GM18511 (cell line): Measurements from ENCODE around the gene GLT6D1.
"Not testable (repeated sequence)": the region's sequence is repeated elsewhere in the genome, so short reads cannot be mapped to it uniquely, and the experiment has no call there.

Source experiments
- ATAC-seq: cut with Tn5 transposase; IDR thresholded peaks from one replicate; pipeline ENCODE4 v1.9.1; 2021; ENCODE audit warnings: mild to moderate bottlenecking, moderate library complexity; ENCODE audit not compliant: unreplicated experiment

GLT6D1 gene

DNA sequence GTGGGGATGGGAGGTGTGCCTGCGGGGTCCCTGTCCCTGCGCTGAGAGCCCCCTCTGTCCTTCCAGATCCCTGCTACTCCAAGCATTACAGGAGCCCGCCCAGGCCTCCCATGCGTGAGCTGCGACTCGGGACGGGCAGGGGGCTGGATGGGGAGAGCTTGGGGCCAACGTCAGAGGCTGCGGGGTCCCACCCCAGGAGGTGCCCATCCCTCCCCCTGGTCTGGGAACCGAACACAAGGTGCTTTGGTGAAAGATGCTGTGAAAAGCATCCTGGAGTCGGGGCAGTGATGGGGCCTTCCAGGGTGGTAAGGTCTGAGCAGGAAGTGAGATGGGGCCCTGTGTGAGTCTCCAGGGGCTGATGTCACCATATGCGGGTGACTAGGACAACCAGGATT lies 26.5 kb upstream of the GLT6D1 start:
- ATAC-seq: no peak

- ATAC-seq: no peak
Observed at GRCh38 chr9:135664801-135665794, 25.8 kb upstream of the GLT6D1 start.

DNA sequence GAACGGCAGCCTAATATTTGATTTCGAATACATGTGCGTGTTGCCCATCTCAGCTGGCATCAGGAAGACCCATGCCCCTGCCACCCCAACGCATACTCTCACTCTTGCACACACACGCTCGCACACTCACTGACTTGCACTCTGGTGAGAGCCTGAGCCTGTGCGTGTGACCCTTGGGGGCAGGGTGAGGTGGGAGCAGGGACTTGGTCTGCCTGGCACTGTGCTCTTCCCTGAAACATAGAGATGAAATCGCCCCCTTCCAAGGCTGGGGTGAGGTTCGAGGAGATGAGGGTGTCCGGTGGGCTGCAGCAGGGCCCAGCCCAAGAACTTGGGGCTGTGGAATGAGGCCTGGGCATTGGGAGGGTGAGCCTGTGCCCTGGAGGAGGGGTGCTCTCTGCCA lies 24.9 kb upstream of the GLT6D1 start:
- ATAC-seq: no peak

GRCh38 chr9:135663857-135664256 lies 24.5 kb upstream of the GLT6D1 start:
- ATAC-seq: no peak

DNA sequence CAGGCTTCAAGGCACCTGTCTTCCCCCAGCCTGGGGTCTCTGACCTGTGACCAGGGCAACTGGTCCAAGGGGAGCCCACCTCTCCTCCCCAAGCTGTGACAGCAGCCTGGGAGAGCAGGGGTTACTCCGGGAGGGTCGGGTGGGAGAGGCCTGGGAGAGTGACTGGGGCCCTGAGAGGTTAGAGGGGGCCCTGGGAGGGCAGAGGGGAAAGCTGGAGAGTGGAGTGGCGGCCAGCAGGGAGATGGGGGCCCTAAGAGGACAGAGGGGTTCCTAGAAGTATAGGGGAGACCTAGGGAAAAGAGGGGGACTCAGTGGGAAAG lies 24.1 kb upstream of the GLT6D1 start:
- ATAC-seq: no peak

DNA sequence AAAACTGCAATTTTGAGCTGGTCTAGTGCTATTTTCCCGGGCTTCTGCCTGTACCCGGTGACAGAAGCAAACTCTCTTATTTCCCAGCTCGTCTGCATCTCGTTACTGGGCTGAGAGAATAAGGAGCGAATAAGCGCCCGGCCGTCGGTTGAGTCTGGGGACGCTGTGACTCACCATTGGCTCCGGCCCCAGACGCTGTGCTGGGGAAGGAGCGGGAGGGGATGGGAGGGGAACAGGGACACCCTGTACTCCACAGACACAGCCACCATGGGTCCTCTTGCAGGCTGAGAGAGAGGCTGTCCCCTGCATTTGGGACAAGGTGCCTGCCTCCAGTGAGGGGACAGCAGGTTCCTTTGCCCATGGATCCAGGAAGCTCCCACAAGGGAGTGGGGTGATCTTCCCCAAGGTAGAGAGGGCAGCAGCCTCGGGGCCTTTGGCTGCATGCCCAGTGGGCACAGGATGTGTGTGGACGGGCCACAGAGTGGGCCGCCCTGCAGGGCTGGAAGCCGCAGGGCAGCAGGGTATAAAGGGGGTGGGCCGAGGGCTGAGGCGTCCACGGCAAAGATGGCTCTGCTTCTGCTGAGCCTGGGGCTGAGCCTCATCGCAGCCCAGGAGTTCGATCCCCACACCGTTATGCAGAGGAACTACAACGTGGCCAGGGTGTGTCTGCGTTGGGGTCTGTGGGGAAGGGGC lies 23.6 kb upstream of the GLT6D1 start, which contains the start of gene LCN9:
Gene LCN9 (plus strand): TSS at position 552 of the 693 bp plus-strand sequence. CDS start 13 bp downstream, at position 565.
- no peak for ATAC-seq

DNA sequence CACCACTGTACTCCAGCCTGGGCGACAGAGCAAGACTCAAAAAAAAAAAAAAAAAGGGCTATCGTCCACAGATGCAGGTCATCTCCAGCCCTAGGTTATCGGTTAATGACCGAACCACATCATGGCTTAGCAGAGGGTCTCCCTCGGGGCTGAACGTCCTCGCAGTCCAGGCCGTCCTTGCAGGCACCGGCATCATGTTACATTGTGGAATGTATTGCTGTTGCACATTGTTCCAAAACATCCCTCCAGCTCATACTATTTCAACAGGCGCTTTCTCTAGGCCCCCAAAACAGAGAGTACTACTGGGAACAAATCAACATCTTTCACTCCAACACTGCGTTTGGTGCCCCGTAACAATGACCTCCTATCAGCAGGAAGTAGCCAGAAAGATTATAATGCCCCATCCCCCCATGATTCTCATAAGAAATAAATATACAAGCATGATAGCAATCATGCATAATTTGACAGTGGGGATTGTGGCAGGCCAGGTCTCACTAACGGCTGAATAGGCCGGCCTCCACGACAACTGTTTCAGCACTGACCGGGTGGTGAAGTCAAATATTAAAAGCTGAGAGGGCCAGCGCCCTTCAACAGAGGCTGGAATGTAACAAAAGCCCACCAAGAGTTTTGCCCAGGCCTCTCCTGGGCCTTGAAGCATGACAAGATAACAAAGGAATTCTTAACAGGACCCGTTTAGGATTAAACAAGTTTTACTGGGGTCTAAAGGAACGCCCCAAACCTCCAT lies 22.6 kb upstream of the GLT6D1 start:
- no peak for ATAC-seq

DNA sequence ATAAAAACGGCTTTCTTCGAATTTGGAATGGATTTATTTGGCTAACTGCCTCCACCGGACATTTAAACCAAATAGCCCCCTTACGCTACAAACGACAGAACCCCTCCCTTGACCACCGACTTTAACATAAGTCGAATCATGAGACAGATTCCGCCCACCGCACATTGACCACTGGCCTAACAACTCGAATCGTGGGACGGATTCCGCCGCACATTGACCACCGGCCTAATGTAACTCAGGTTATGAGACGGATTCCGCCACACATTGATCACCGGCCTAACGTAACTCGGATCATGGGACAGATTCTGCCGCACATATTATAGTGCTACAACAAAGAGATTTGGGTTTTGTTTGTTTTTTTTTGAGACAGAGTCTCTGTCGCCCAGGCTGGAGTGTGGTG lies 21.1 kb upstream of the GLT6D1 start:
- no peak for ATAC-seq

DNA sequence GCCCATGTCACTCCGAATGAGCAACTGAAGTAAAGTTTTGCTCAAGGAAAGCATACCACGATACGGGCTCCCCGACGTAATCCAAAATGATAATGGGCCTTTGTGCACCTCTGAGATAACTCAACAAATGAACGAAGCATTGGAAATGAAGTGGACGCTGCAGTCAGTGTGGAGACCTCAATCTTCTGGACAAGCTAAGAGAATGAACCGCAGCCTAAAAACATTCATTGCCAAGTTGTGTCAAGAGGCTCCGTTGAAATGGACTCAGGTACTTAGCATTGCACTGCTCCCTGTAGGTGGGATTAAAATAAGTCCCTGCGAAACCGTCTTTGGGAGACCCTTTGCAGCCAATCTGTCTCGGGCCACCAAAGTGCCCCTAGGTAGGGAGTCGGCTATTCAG lies 19.9 kb upstream of the GLT6D1 start:
- no peak for ATAC-seq

- ATAC-seq: no peak
Observed at GRCh38 chr9:135657416-135657815, 18.1 kb upstream of the GLT6D1 start.

- no peak for ATAC-seq
Observed at GRCh38 chr9:135655317-135655716, 16.0 kb upstream of the GLT6D1 start.

DNA sequence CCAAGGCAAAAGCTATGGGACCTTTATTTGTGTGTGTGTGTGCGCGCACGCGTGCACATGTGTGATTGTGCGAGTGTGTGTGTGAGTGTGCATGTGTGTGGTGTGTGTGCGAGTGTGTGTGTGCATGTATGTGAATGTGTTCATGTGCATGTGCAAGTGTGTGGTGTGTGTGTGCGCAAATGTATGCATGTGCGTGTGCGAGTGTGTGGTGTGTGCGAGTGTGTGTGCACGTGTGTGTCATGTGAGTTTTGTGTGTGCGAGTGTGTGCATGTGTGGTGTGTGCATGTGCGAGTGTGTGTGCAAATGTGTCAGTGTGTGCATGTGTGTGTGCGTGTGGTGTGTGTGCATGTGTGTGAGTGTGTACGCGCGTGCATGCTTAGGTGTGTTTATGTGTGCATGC lies 11.1 kb upstream of the GLT6D1 start:
- ATAC-seq: no peak

GRCh38 chr9:135649508-135649907 lies 10.2 kb upstream of the GLT6D1 start:
- ATAC-seq: no peak

- no peak for ATAC-seq
Observed at GRCh38 chr9:135648494-135649410, 9.4 kb upstream of the GLT6D1 start.

DNA sequence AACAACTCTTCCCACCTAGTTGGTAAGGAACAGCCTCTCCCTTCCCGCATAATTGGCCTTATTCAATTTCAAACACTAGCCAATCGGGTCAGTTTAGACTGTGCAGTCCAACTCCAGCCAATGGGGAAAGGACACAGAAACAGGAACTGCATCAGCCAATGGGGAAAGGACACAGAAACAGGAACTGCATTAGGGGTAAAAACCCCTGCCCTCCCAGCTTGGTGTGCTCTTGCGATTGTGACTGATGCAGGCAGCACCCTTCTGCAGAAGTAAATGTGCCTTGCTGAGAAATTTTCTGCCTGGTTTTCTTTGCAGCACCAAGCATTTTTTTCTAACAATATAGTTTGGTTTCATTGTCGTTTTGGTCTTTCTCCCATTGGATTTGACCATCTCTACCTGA lies 8.5 kb upstream of the GLT6D1 start:
- no peak for ATAC-seq

- ATAC-seq: no peak
Observed at GRCh38 chr9:135644631-135645218, 5.4 kb upstream of the GLT6D1 start.

DNA sequence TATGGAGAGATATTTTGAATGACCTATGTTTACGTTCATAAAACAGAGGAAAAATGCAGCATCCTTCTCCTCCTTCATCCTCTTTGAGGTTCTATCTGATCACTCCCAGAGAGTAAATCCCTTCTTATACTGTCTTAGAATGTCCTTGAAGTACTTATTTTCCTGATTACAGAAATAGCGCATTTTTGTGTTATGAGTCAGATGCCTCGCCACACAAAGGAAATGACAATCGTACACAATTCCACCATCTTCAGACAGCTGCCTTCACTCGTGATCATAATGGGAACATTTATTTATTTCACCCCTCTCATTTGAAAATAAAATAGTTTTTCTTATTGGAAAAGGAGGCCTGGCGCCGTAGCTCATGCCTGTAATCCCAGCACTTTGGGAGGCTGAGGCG lies 2.4 kb upstream of the GLT6D1 start:
- ATAC-seq: no peak

GRCh38 chr9:135641047-135641446 lies 1.7 kb upstream of the GLT6D1 start:
- no peak for ATAC-seq

DNA sequence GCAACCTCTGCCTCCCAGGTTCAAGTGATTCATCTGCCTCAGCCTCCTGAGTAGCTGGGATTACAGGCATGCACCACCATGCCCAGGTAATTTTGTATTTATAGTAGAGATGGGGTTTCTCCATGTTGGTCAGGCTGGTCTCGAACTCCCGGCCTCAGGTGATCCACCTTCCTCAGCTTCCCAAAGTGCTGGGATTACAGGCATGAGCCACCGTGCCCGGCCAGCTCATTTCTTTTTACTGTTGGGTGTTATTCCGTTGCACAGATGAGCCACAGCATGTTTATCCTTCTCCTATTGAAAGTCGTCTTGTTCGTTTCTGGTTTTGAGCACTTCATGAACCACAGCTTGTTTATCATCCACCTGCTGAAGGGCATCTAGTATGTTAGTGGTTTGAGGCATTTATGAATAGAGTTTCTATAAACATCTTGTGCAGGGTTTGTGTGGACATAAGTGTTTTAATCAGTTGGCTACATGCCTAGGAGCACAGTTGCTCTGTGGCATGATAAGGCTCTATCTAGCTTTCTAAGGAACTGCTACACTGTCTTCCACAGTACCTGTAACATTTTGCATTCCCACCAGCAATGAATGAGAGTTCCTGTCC lies 2.3 kb downstream of the GLT6D1 start:
- ATAC-seq: not testable (repeated sequence)

- ATAC-seq: no peak
Observed at GRCh38 chr9:135632841-135633240, 6.5 kb downstream of the GLT6D1 start.
